Activated T-cell treated with anti-CD3 and anti-CD28 coated beads, Interleukin-2, amount 50 U/mL, for 72 hours (primary cell): ENCODE measurements around the gene BCORL1. TPM values are rescaled to one million over a fixed set of nuclear protein-coding genes. Genes with fewer than 3 reads are reported as not detected.

Experiments
- ATAC-seq, 2 donors: fragments of 150-1000 bp; cut with Tn5 transposase; replicated peaks in 1 of 2; 2 replicates each; pipeline ENCODE4 v1.10.0; 2021; ENCODE audit warnings: moderate library complexity in 2 of 2, mild to moderate bottlenecking in 1 of 2
- DNase-seq, 2 donors: peaks; one replicate each; pipeline ENCODE4 v3.0.0; 2021 to 2022; ENCODE audit warnings: mixed read lengths in 1 of 2
- H3K27ac Mint-ChIP-seq: one replicate; pipeline ENCODE4 v1.8.0; 2022; ENCODE audit warnings: mild to moderate bottlenecking, moderate library complexity, mixed read lengths
- H3K27me3 Mint-ChIP-seq: one replicate; pipeline ENCODE4 v1.8.0; 2022; ENCODE audit warnings: low read depth, mixed read lengths
- H3K36me3 Mint-ChIP-seq, 2 donors: one replicate each; pipeline ENCODE4 v1.8.0; 2022; ENCODE audit warnings: mixed read lengths in 2 of 2, mild to moderate bottlenecking in 1 of 2; ENCODE audit not compliant: insufficient read depth in 2 of 2
- H3K4me1 Mint-ChIP-seq: one replicate; pipeline ENCODE4 v1.8.0; 2022; ENCODE audit warnings: low read depth, mixed read lengths
- H3K4me3 Mint-ChIP-seq, 2 donors: one replicate each; pipeline ENCODE4 v1.8.0; 2022; ENCODE audit warnings: mild to moderate bottlenecking in 2 of 2, mixed read lengths in 2 of 2, moderate library complexity in 2 of 2
- H3K9me3 Mint-ChIP-seq, 2 donors: one replicate each; pipeline ENCODE4 v1.8.0; 2022; ENCODE audit warnings: mixed read lengths in 2 of 2
- total RNA-seq, 2 donors: library from RNA; stranded (reverse); gene quantifications; one replicate each; pipeline ENCODE4 v1.2.3, GENCODE V29; 2022

BCORL1 gene
- total RNA-seq, 2 donors from 2014 or later, result 8.6 to 9.9 TPM

DNA sequence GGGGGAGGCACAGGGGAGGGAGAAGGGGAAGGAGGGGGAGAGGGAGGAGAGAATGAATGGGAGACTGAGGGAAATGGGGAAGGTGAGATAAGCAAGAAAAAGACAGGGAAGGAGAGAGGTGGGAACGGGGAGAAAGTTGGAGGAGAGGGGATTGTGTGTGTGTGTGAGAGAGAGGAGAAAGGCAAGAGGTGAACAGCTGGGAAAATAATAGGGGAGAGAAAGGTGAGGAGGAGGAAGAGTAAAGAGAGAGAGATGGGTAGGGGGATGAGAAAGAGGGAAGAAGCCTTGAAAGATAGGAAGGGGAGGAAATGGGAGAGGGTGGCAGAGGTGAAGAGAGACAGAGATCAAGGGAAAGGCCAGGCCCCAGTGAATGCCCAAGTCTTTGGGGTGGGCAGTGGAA, 20.1 kb downstream of the BCORL1 start:
- Mint-ChIP-seq H3K27ac (no peak overlapping the region), H3K4me3 (no peak overlapping the region)
- ATAC-seq, result no peak

DNA sequence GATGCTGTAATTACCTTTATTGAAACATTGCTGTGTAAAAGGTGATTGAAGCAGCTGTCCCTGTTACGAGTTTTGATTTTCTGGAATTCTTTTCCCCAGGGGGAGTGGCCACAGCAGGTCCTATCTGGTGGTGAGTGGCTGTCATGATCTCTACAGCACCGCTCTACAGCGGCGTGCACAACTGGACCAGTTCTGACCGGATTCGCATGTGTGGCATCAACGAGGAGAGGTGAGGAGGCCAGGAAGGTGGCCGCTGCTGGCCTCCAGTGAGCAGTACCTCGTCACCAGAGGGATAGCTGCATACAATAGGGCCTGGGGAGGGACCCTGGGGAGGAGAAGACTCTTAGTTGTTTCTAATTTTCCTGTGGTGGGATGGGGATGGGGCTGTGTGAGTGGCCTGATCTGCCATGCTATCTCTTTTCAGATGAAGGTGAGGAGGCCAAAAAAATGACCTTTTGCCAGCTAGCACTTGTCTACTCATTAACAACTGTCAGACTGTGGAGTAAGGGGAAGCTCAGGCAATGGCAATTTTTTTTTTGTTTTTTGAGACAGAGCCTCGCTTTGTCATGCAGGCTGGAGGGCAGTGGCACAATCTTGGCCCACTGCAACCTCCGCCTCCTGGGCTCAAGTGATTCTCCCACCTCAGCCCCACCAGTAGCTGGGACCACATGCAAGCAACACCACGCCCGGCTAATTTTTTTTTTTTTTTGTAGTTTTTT, 22.8 kb downstream of the BCORL1 start:
- Mint-ChIP-seq H3K4me1 (no peaks in the 10 kb centered on the region), H3K27ac (no peak overlapping the region), H3K9me3 (no peaks in the 10 kb centered on the region), H3K4me3 (no peak overlapping the region), H3K27me3 (peaks cover 13% of the 10 kb centered on the region), H3K36me3 (peaks cover 0 to 2% of the 10 kb centered on the region in 2 donors)
- no peak for ATAC-seq
- DNase-seq, result no peak

More for the DNA sequence above, 20.1 kb downstream of the BCORL1 start:
- DNase-seq, result no peak
- H3K9me3 Mint-ChIP-seq, result no peaks in the 10 kb centered on the region
- H3K27me3 Mint-ChIP-seq, result peaks cover 13% of the 10 kb centered on the region
- peaks cover 0 to 2% of the 10 kb centered on the region in 2 donors for H3K36me3 Mint-ChIP-seq
- H3K4me1 Mint-ChIP-seq, result no peaks in the 10 kb centered on the region

DNA sequence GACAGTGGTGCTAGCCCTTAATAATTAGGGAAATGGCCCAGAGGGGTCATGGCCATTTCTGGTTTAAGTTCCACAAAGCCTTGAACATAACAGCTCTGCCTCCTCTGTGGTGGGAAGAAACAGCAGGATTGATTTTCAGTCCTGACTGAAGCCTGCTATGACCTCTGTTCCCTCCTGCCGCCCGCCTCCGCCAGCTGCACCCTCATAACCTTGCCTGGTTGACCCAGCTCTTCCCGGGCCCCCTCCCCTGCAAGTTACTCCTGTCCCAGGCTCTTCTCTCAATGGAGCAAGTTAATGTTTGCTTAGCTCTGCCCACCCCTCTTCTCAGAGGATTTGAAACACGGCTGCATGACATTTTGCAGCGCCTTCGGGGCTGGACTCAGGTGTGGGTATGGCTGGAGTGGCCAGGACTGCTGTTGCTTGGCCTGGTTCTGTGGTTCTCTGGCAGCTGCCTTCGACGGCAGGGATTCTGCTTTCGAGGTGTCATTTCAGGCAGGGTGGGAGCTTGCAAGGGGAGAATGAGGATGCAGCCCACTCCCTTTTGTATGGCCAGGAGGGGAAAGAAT, 27.3 kb downstream of the BCORL1 start:
- peaks cover 0 to 3% of the 10 kb centered on the region in 2 donors for H3K36me3 Mint-ChIP-seq
- no peak for ATAC-seq
- H3K9me3 Mint-ChIP-seq, result no peaks in the 10 kb centered on the region
- H3K27me3 Mint-ChIP-seq, result no peaks in the 10 kb centered on the region
- no peak overlapping the region for H3K27ac Mint-ChIP-seq
- H3K4me3 Mint-ChIP-seq, result no peak overlapping the region
- H3K4me1 Mint-ChIP-seq, result no peaks in the 10 kb centered on the region
- DNase-seq, result no peak

DNA sequence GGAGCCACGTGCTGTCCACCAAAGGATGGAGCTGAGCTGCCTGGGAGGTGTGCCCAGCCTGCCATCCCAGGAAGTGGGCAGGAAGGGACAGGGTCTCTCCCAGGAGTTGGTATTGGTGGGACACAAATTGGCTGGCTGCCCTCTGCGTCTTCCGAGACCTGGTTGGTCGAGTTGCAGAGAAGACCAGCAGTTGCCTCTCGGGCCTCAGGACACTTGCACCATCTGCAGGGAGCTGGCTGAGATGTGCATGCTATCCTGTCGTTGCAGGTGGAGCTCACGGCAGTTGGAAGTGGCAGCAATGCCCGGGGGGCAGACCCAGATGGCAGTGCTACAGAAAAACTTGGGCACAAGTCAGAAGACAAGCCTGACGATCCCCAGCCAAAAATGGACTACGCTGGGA, 30.2 kb downstream of the BCORL1 start:
- H3K9me3 Mint-ChIP-seq, result no peaks in the 10 kb centered on the region
- no peaks in the 10 kb centered on the region for H3K27me3 Mint-ChIP-seq
- H3K27ac Mint-ChIP-seq, result no peak overlapping the region
- H3K4me1 Mint-ChIP-seq, result no peaks in the 10 kb centered on the region
- no peak overlapping the region for H3K4me3 Mint-ChIP-seq
- ATAC-seq (no peak), DNase-seq (no peak)
- peaks cover 2% of the 10 kb centered on the region in 2 donors for H3K36me3 Mint-ChIP-seq

DNA sequence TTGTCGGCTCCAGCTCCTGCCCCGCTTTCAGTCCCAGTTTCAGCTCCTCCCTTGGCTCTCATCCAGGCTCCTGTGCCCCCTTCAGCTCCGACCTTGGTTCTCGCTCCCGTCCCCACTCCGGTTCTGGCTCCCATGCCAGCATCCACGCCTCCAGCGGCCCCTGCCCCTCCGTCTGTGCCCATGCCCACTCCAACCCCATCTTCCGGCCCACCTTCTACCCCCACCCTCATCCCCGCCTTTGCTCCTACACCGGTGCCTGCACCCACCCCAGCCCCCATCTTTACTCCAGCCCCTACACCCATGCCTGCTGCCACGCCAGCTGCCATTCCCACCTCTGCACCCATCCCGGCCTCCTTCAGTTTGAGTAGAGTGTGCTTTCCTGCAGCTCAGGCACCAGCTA, 31.2 kb downstream of the BCORL1 start:
- H3K36me3 Mint-ChIP-seq, result peaks cover 2% of the 10 kb centered on the region in 2 donors
- DNase-seq (no peak), ATAC-seq (no peak)
- no peaks in the 10 kb centered on the region for H3K4me1 Mint-ChIP-seq
- H3K4me3 Mint-ChIP-seq, result no peak overlapping the region
- H3K27ac Mint-ChIP-seq, result no peak overlapping the region
- no peaks in the 10 kb centered on the region for H3K9me3 Mint-ChIP-seq
- peaks cover under 1% of the 10 kb centered on the region for H3K27me3 Mint-ChIP-seq

DNA sequence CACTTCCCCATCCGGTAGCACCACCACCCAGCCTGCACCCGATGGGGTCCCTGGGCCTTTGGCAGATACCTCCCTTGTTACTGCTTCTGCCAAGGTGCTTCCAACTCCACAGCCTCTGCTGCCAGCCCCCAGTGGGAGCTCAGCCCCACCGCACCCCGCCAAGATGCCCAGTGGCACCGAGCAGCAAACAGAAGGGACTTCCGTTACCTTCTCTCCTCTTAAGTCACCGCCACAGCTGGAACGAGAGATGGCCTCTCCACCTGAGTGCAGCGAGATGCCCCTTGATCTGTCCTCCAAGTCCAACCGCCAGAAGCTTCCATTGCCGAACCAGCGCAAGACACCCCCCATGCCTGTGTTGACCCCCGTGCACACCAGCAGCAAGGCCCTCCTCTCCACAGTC, 31.9 kb downstream of the BCORL1 start:
- Mint-ChIP-seq H3K36me3 (peaks cover 2% of the 10 kb centered on the region in 2 donors), H3K4me1 (no peaks in the 10 kb centered on the region), H3K9me3 (no peaks in the 10 kb centered on the region), H3K4me3 (no peak overlapping the region), H3K27me3 (peaks cover 7% of the 10 kb centered on the region), H3K27ac (no peak overlapping the region)
- no peak for ATAC-seq
- no peak for DNase-seq

DNA sequence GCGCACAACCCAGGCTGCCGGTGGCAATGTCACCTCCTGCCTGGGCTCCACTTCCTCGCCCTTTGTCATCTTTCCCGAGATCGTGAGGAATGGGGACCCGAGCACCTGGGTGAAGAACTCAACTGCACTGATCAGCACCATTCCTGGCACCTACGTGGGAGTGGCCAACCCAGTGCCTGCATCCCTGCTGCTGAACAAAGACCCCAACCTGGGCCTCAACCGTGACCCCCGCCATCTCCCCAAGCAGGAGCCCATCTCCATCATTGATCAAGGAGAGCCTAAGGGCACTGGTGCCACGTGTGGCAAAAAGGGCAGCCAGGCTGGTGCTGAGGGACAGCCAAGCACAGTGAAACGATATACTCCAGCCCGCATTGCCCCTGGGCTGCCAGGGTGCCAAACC, 32.3 kb downstream of the BCORL1 start:
- peaks cover 2% of the 10 kb centered on the region in 2 donors for H3K36me3 Mint-ChIP-seq

DNA sequence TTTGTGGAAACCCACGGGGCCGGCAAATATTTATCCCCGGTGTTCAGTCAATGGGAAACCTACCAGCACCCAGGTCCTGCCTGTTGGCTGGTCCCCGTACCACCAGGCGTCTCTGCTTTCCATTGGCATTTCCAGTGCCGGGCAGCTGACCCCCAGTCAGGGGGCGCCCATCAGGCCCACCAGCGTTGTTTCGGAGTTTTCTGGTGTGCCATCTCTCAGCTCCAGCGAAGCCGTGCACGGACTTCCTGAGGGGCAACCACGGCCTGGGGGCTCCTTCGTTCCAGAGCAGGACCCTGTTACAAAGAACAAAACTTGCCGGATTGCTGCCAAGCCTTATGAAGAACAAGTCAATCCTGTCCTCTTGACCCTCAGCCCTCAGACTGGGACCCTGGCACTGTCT, 32.7 kb downstream of the BCORL1 start:
- Mint-ChIP-seq H3K9me3 (no peaks in the 10 kb centered on the region), H3K27ac (no peak overlapping the region), H3K4me3 (no peak overlapping the region), H3K4me1 (no peaks in the 10 kb centered on the region), H3K27me3 (peaks cover 7% of the 10 kb centered on the region), H3K36me3 (peaks cover 2% of the 10 kb centered on the region in 2 donors)
- ATAC-seq (no peak), DNase-seq (no peak)

More for the DNA sequence above, 32.3 kb downstream of the BCORL1 start:
- H3K4me1 Mint-ChIP-seq, result no peaks in the 10 kb centered on the region
- DNase-seq, result no peak
- no peaks in the 10 kb centered on the region for H3K9me3 Mint-ChIP-seq
- no peak overlapping the region for H3K4me3 Mint-ChIP-seq
- no peak for ATAC-seq
- peaks cover 7% of the 10 kb centered on the region for H3K27me3 Mint-ChIP-seq
- H3K27ac Mint-ChIP-seq, result no peak overlapping the region

DNA sequence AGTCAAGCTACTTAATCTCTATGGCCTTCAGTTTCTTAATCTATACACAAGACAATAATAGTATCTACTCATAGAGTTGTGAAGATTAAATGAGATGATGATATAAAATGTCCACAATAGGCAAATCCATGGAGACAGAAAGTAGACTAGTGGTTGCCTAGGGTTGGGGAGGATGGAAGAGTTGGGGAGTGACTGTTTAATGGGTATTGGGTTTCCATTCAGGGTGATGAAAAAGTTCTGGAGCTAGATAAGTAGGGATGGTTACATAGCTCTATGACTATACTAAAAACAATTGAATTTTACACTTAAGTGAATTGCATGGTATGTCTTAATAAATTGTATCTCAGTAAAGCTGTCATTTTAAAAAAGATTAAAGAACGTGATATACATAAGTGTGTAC, 35.7 kb downstream of the BCORL1 start:
- ATAC-seq (no peak), DNase-seq (no peak)
- Mint-ChIP-seq H3K27ac (no peak overlapping the region), H3K4me3 (no peak overlapping the region), H3K27me3 (peaks cover 7% of the 10 kb centered on the region), H3K4me1 (no peaks in the 10 kb centered on the region), H3K36me3 (peaks cover 2% of the 10 kb centered on the region in 2 donors), H3K9me3 (no peaks in the 10 kb centered on the region)

DNA sequence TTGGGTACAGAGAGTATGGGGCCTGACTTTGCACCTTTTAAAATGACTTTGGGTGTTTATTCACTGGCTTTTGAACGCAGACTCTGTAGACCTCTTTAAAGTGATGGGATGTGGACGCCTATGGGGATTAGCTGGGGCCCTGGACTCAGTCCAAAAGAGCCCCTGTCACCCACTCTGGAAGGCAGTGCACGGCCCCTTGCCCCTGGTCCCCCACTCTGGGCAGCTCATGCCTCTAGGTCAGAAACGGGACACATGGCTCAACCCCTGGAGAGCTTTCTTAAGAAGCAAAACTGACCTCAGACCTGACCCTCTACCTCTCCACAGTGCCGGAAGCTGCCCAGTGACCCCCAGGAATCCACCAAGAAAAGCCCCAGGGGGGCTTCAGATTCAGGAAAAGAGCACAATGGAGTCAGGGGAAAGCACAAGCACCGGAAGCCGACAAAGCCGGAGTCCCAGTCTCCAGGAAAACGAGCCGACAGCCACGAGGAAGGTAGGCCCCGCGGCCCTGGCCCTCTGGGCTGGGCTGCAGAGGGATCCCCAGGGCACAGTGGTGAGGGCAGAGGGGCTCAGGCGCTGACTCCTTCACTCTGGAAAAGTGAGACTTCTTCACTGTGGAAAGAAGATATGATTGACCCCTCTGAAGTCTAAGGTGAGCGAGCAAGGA, 38.4 kb downstream of the BCORL1 start:
- DNase-seq, result no peak
- ATAC-seq, result no peak

DNA sequence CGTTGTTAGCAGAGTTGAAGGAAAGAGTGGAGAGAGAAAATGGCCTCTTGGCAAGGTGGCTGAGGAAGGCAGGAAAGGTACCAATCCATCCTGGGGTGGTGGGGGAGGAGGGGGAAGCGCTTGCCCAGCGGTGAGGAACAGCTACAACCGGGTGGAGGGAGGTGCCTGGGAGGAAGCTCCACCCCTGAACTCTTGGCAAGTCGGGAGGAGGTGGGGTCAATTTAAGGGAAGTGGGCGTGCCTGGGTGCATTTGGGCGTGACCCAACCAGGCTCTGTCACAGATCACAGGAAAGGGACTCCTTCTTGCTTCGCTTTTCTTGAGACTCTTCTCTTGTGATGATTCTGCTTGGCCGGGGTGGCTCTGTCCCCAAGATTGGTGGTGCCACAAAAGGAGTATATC, 41.7 kb downstream of the BCORL1 start:
- ATAC-seq (peak; percentile 99 to 100), DNase-seq (peak; percentile 81 to 84)
- Mint-ChIP-seq H3K4me1 (peaks cover 9% of the 10 kb centered on the region), H3K36me3 (no peaks in the 10 kb centered on the region), H3K27ac (peak overlapping the region; percentile 82), H3K27me3 (peaks cover 7% of the 10 kb centered on the region), H3K9me3 (no peaks in the 10 kb centered on the region), H3K4me3 (peak overlapping the region; percentile 46 to 56)

More for the DNA sequence above, 38.4 kb downstream of the BCORL1 start:
- Mint-ChIP-seq H3K4me1 (peaks cover 9% of the 10 kb centered on the region), H3K36me3 (peaks cover 0 to 2% of the 10 kb centered on the region in 2 donors), H3K4me3 (no peak overlapping the region), H3K27ac (no peak overlapping the region), H3K27me3 (peaks cover 7% of the 10 kb centered on the region), H3K9me3 (no peaks in the 10 kb centered on the region)

DNA sequence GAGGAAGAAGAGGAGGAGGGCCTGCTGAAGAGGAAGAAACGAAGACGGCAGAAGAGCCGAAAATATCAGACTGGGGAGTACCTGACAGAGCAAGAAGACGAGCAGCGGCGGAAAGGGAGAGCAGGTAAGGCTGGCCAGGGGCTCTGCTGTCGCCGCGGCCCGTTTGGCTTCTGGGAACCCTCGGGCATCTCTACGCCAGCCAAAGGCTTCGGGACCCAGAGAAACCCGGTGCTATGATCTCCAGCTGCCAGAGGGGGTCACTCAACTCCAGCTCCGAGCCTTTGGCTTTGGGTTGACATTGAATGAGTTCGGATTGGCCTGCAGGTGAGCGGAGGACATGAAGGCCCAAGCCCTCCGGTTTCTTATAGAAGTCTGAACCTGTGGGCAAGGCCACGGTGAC, 42.8 kb downstream of the BCORL1 start:
- Mint-ChIP-seq H3K9me3 (no peaks in the 10 kb centered on the region), H3K27me3 (peaks cover 5% of the 10 kb centered on the region), H3K36me3 (no peaks in the 10 kb centered on the region), H3K27ac (no peak overlapping the region), H3K4me1 (peaks cover 9% of the 10 kb centered on the region), H3K4me3 (no peak overlapping the region)
- ATAC-seq (no peak), DNase-seq (no peak)

DNA sequence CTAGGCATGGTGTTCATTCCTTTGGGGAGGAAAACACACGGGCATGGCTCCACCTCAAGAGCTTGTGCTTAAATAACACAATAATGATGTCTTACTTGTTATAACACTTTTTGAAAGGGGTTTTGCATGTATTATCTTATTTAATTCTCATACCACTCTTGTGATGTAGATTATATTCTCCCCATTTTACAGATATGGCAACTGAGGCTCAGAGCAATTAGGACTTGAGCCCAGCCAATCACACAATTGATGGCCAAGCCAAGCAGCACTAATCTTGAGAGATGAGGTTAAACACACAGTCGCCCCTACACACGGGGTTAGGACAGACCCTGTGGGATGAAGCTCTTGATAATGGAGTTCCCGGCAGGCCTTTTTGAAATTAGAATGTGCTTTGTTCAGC, 45.1 kb downstream of the BCORL1 start:
- H3K9me3 Mint-ChIP-seq, result no peaks in the 10 kb centered on the region
- no peak overlapping the region for H3K27ac Mint-ChIP-seq
- no peak overlapping the region for H3K4me3 Mint-ChIP-seq
- H3K36me3 Mint-ChIP-seq, result no peaks in the 10 kb centered on the region
- ATAC-seq (no peak), DNase-seq (no peak)
- H3K27me3 Mint-ChIP-seq, result peaks cover 11% of the 10 kb centered on the region
- peaks cover 9% of the 10 kb centered on the region for H3K4me1 Mint-ChIP-seq
